Kidney (tissue), 14 donors: ENCODE data around the gene BCKDHA. TPM values are rescaled to one million over a fixed set of nuclear protein-coding genes. Genes with fewer than 3 reads are reported as not detected.
"Not testable (repeated sequence)": the region's sequence is repeated elsewhere in the genome, so short reads cannot be mapped to it uniquely, and the experiment has no call there.

Experiments
- DNase-seq, 5 donors: peaks; one replicate each; pipeline ENCODE4 v3.0.0-alpha.2; 2013 to 2020
- FAIRE-seq: peaks from 2 replicates; lab custom pipeline; 2012; peaks lifted over from hg19 to GRCh38; lab: Jason Lieb, UNC
- H3K27ac ChIP-seq, 2 donors: one replicate each; pipeline ENCODE4 v1.7.0; 2013; ENCODE audit warnings: low read depth in 2 of 2, low read length in 2 of 2, inconsistent platforms in 1 of 2
- H3K27me3 ChIP-seq: one replicate; pipeline ENCODE4 v1.7.1; 2013; ENCODE audit warnings: low read length, inconsistent platforms; ENCODE audit not compliant: control insufficient read depth, insufficient read depth
- H3K36me3 ChIP-seq, 3 donors: one replicate each; pipeline versions ENCODE4 v1.7.0 to v1.7.1; 2013; ENCODE audit warnings: low read length in 3 of 3, control low read depth in 1 of 3, inconsistent platforms in 1 of 3; ENCODE audit not compliant: insufficient read depth in 3 of 3, control insufficient read depth in 2 of 3
- H3K4me1 ChIP-seq, 3 donors: one replicate each; pipeline versions ENCODE4 v1.7.0 to v1.7.1; 2013; ENCODE audit warnings: low read length in 3 of 3, inconsistent platforms in 1 of 3, low read depth in 1 of 3; ENCODE audit not compliant: control insufficient read depth in 2 of 3, insufficient read depth in 2 of 3
- H3K4me3 ChIP-seq, 3 donors: one replicate each; pipeline versions ENCODE4 v1.7.0 to v1.8.1; 2013; ENCODE audit warnings: low read length in 3 of 3, control low read depth in 1 of 3, inconsistent platforms in 1 of 3
- H3K9ac ChIP-seq, 3 donors: one replicate each; pipeline versions ENCODE4 v1.7.0 to v1.7.1; 2013; ENCODE audit warnings: low read length in 3 of 3, control low read depth in 1 of 3, inconsistent platforms in 1 of 3
- H3K9me3 ChIP-seq, 3 donors: one replicate each; pipeline versions ENCODE4 v1.7.0 to v1.7.1; 2013; ENCODE audit warnings: low read length in 3 of 3, control low read depth in 1 of 3, inconsistent platforms in 1 of 3; ENCODE audit not compliant: control insufficient read depth in 2 of 3, insufficient read depth in 1 of 3
- CTCF ChIP-seq: IDR thresholded peaks from 3 replicates; pipeline ENCODE4 v1.5.1; 2012; ENCODE audit warnings: mild to moderate bottlenecking, moderate library complexity, borderline replicate concordance; ENCODE audit not compliant: insufficient read depth; ENCODE audit errors: extremely low read depth
- intact Hi-C: fragments of 100-400 bp; cut with DNase I; formaldehyde crosslinking; loops from one replicate; pipeline ENCODE4 v1.11.1; 2022
- polyA plus RNA-seq: library from polyadenylated mRNA; stranded (reverse); fragments of 350-450 nt; fragmentation: Illumina TruSeq; extraction: RNeasy Lipid Tissue Mini Kit (QIAGEN cat#74804); gene quantifications from one replicate; pipeline ENCODE4 v1.2.3, GENCODE V29; 2014; ENCODE audit warnings: low read depth, low replicate concordance; ENCODE audit not compliant: insufficient read depth
- total RNA-seq: library from RNA; stranded (reverse); fragmentation: NEBNext Ultra II Directional; extraction: Animal tissue kit (Norgen Biotek cat#: 25700); gene quantifications from one replicate; pipeline ENCODE4 v1.2.1, GENCODE V29; 2021
- donor health status: control.
- donor health status: control.
- donor health status: control.
- donor health status: control.
- donor health status: control.
- donor health status: DM: yes; HTN: yes; CAD: no.
- donor health status: Normal renal cell carcinoma (clear cell type).

Gene BCKDHA
- total and polyA plus RNA-seq, 2 donors from 2014 or later = 30.9 to 72.2 TPM

GRCh38 chr19:41434450-41434849 lies 36.8 kb downstream of the BCKDHA start:
- Histone ChIP-seq H3K9ac (no peak overlapping the region), H3K4me3 (no peak overlapping the region), H3K27me3 (no peaks in the 10 kb centered on the region), H3K36me3 (peaks cover 3 to 25% (median 6%) of the 10 kb centered on the region in 3 donors), H3K9me3 (no peaks in the 10 kb centered on the region), H3K27ac (no peak overlapping the region), H3K4me1 (peaks cover 0 to 12% (median 0%) of the 10 kb centered on the region in 3 donors)
- intact Hi-C loops = no loop called here
- DNase-seq (peak in 1 of 5 donors; percentile 27), FAIRE-seq (no peak)
- no peak for TF ChIP-seq CTCF

- DNase-seq, intact Hi-C loops, H3K9ac ChIP-seq, H3K9me3 ChIP-seq, H3K27ac ChIP-seq, H3K27me3 ChIP-seq, H3K4me3 ChIP-seq, FAIRE-seq: not testable (repeated sequence)
- H3K4me1 ChIP-seq = peaks cover 0 to 12% (median 0%) of the 10 kb centered on the region in 3 donors
- H3K36me3 ChIP-seq = peaks cover 3 to 25% (median 6%) of the 10 kb centered on the region in 3 donors
Observed at GRCh38 chr19:41435376-41435775, 37.8 kb downstream of the BCKDHA start.

GRCh38 chr19:41435936-41436673 lies 38.5 kb downstream of the BCKDHA start:
- Histone ChIP-seq H3K27ac (no peak overlapping the region), H3K9ac (no peak overlapping the region), H3K36me3 (peaks cover 3 to 25% (median 6%) of the 10 kb centered on the region in 3 donors), H3K9me3 (no peaks in the 10 kb centered on the region), H3K27me3 (no peaks in the 10 kb centered on the region), H3K4me3 (no peak overlapping the region), H3K4me1 (peaks cover 0 to 12% (median 0%) of the 10 kb centered on the region in 3 donors)
- intact Hi-C loops = no loop called here
- FAIRE-seq = no peak
- TF ChIP-seq CTCF = no peak
- DNase-seq = no peak

- H3K4me1 ChIP-seq = peaks cover 0 to 9% (median 0%) of the 10 kb centered on the region in 3 donors
- H3K27me3 ChIP-seq = no peaks in the 10 kb centered on the region
- H3K4me3 ChIP-seq = no peak overlapping the region
- no peak for FAIRE-seq
- no peak overlapping the region for H3K9ac ChIP-seq
- no peak for DNase-seq
- H3K36me3 ChIP-seq = peaks cover 3 to 21% (median 6%) of the 10 kb centered on the region in 3 donors
- intact Hi-C loops = no loop called here
- TF ChIP-seq CTCF = no peak
- no peaks in the 10 kb centered on the region for H3K9me3 ChIP-seq
- H3K27ac ChIP-seq = no peak overlapping the region
Observed at GRCh38 chr19:41436674-41436951, 39.0 kb downstream of the BCKDHA start.
